GM23338 (cell line): ENCODE measurements around the gene RSAD1.
A peak's percentile ranks its signal among the peaks of the same experiment; 100 is the strongest.

Experiments
- CTCF ChIP-seq, 2 experiments: fragments of 200-600 bp in 1 of 2; sonication (generic) in 1 of 2; conservative IDR thresholded peaks; 2 replicates each; pipeline versions ENCODE4 v1.5.1 to v1.6.1; 2016 to 2017; ENCODE audit warnings: antibody characterized with exemption in 2 of 2, low read depth in 2 of 2, mild to moderate bottlenecking in 2 of 2, moderate library complexity in 1 of 2
- POLR2AphosphoS5 ChIP-seq: IDR thresholded peaks from 2 replicates; pipeline ENCODE4 v1.6.1; 2016; ENCODE audit warnings: antibody characterized with exemption, low read depth
- REST ChIP-seq: IDR thresholded peaks from one replicate; pipeline ENCODE4 v1.6.1; 2018; ENCODE audit warnings: antibody characterized with exemption; ENCODE audit not compliant: unreplicated experiment

GRCh38 chr17:50523208-50523607 is 44.5 kb downstream of the RSAD1 start:
- no peak for TF ChIP-seq REST
- 0 out of 4 replicates have a peak, but pooled peaks of 1 of the 2 experiments have one; percentile 10 for TF ChIP-seq CTCF (conservative IDR thresholded peaks at IDR 0.05; ENCODE audit: low read depth in 2 of 2)
- TF ChIP-seq POLR2AphosphoS5: no peak
